Measurements from ENCODE around the gene KLHDC3.
"Not testable (repeated sequence)": the region's sequence is repeated elsewhere in the genome, so short reads cannot be mapped to it uniquely, and the experiment has no call there.

Gene KLHDC3

DNA sequence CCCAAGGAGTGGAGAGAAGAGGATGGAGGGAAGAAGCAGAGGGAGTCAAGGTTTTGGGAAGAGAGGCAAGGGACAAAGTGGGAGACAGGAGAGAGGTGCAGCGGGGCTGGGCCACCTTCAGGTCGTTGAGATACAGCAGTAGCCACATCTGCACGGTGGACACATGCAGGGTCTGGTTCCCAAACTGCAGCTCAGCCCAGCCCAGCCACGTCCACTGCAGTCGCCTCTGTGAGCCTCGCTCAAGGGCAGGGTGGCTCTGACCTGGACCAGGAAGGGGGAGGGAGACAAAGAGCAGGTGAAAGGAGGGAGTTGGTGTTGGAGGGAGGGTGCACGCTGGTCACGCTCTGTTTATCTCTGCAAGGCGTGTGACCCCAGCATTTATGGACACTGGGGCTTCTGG is 24.7 kb downstream of the KLHDC3 start:
- DNase-seq (ENCODE audit: low spot score): no peak
- in situ Hi-C loops (cut with MboI; ENCODE audit: low sequenced_read_pairs, unreplicated experiment): no loop called here
- TF ChIP-seq, protein P1, sequence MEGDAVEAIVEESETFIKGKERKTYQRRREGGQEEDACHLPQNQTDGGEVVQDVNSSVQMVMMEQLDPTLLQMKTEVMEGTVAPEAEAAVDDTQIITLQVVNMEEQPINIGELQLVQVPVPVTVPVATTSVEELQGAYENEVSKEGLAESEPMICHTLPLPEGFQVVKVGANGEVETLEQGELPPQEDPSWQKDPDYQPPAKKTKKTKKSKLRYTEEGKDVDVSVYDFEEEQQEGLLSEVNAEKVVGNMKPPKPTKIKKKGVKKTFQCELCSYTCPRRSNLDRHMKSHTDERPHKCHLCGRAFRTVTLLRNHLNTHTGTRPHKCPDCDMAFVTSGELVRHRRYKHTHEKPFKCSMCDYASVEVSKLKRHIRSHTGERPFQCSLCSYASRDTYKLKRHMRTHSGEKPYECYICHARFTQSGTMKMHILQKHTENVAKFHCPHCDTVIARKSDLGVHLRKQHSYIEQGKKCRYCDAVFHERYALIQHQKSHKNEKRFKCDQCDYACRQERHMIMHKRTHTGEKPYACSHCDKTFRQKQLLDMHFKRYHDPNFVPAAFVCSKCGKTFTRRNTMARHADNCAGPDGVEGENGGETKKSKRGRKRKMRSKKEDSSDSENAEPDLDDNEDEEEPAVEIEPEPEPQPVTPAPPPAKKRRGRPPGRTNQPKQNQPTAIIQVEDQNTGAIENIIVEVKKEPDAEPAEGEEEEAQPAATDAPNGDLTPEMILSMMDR (IDR thresholded peaks at IDR 0.05; ENCODE audit: borderline replicate concordance, control extremely low read depth, extremely low read depth, insufficient read depth, missing control alignments): no peak

DNA sequence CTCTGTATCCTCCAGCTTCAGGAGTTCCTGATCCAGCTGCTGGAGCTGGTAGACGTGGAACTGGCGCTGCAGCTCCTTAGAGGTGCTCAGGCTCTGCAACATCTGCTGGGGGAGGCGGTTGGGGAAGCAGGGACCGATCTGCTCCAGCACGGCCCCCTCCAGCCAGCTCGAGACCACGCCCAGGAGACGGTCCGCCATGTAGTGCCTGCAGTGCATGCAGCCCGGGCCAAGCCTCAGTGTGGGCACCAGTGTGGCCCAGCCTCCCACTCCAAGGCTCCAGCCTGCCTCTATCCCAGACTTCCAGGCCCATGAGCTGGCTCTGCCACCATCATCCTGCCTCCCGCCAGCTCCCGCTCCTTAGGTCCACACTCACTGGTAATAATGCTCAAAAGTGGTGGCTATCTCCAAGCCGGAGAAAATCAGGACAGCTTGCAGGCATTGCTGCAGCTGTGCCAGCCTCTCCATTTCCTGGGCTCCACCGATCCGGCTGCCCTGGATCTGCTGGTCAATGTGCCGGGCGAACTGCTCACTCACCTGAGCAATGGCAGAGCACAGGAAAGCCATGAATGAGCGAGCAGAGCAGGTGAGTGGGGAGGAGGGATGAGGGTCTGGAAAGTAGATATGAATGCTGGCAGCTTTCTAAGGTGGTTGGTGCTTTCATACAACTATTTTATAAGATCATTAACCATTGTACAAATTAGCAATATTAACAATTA is 26.7 kb downstream of the KLHDC3 start:
- in situ Hi-C loops (cut with MboI; ENCODE audit: low sequenced_read_pairs, unreplicated experiment): no loop called here
- TF ChIP-seq, protein P1 (IDR thresholded peaks at IDR 0.05; ENCODE audit: borderline replicate concordance, control extremely low read depth, extremely low read depth, insufficient read depth, missing control alignments): no peak
- DNase-seq (ENCODE audit: low spot score): no peak

DNA sequence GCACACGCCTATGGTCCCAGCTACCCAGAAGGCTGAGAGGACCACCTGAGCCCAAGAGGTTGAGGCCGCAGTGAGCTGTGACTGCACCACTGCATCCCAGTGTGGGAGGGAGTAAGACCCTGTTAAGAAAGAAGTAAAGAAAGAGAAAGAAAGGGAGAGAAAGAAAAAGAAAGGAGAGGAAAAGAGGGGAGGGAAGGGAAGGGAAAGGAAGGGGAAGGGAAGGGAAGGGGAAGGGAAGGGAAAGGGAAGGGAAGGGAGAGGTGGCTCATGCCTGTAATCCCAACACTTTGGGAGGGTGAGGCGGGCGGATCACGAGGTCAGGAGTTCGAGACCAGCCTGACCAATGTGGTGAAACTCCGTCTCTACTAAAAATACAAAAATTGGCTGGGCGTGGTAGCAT is 27.4 kb downstream of the KLHDC3 start:
- in situ Hi-C loops (cut with MboI; ENCODE audit: low sequenced_read_pairs, unreplicated experiment); DNase-seq (ENCODE audit: low spot score): not testable (repeated sequence)

DNA sequence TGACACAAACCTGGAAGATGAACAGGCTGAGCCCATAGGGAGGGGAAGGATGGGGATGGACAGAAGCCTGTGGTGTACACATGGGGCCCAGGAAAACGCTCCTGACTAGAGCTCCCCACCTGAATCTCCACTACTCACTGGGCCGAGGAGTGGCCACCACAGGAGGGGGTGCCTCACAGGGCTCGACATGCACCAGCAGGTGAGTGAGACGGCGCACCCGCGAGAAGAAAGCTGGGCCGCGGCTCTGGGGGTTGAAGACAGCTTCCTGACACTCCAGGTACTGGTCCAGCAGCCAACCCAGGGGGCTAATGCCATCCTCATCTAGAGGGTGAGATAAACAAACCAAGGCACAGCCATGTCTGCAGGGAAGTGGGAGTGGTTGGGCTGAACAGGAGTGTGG is 29.3 kb downstream of the KLHDC3 start:
- TF ChIP-seq, protein P1 (IDR thresholded peaks at IDR 0.05; ENCODE audit: borderline replicate concordance, control extremely low read depth, extremely low read depth, insufficient read depth, missing control alignments): no peak
- no peak for DNase-seq (ENCODE audit: low spot score)
- in situ Hi-C loops (cut with MboI; ENCODE audit: low sequenced_read_pairs, unreplicated experiment): no loop called here

DNA sequence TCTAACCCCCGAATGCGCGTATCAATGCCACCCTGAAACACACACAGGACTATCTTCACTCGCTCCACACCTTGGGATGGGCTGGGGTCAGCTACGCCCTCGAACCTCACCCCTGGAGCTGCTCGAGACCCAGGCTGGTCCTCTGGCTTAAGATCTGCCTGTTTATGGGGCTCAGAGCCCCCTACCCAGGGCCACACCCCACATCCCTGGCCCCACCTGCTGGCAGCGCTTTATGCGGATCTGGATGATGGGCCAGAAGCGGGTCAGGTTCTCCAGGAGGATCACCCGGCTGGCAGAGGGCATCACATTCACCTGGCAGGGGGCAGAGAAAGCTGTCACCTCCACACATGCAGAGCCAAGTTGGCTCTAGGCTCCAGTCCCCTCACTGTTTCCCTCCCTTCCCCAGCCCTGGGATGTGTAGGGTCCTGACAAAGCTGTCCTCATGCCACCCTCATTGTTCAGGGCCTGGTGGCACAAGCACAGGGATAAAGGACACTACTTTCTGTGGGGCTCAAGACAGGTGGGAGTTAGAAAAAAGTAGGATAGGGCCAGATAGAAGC is 31.4 kb downstream of the KLHDC3 start:
- TF ChIP-seq, protein P1 (IDR thresholded peaks at IDR 0.05; ENCODE audit: borderline replicate concordance, control extremely low read depth, extremely low read depth, insufficient read depth, missing control alignments): no peak
- DNase-seq (ENCODE audit: low spot score): no peak
- in situ Hi-C loops (cut with MboI; ENCODE audit: low sequenced_read_pairs, unreplicated experiment): no loop called here

DNA sequence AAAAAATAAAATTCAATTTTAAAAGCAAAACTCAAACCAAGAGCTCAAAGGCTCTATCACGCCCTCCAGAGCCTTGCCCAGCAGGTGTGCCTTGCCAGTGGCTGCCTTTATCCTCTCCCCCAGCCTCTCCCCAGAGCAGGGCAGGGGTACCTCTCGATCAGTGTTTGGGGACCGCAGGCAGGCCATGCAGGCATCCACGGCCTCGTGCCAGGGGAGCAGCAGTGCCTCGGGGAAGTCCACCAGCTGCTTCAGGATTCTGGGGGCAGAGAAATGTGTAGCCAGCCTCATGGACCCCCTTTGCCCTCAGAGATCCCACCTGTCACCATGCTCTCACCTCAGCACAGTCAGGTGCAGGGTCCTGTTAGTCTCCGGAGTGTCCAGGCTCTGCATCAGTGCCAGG is 33.9 kb downstream of the KLHDC3 start:
- DNase-seq (ENCODE audit: low spot score): no peak
- in situ Hi-C loops (cut with MboI; ENCODE audit: low sequenced_read_pairs, unreplicated experiment): no loop called here
- TF ChIP-seq, protein P1 (IDR thresholded peaks at IDR 0.05; ENCODE audit: borderline replicate concordance, control extremely low read depth, extremely low read depth, insufficient read depth, missing control alignments): no peak

DNA sequence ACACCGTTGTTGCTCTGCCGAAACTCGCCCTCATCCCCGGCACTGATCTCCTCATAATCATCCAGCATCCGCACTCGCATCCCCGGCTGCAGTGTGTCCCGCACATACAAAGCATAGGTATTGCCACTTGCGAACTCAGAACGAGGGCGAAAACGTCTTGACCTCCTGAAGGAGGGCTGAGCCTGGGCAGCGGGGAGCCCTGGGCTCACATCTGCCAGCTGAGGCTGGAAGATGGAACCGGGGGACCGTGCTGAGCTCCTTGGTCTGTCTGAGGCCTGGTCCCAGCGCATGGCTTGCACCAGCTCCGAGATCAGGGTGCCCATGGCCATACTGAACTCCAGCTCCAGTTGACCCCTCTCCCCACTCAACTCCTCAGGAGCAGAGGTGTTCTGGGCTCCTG is 36.9 kb downstream of the KLHDC3 start:
- TF ChIP-seq, protein P1 (IDR thresholded peaks at IDR 0.05; ENCODE audit: borderline replicate concordance, control extremely low read depth, extremely low read depth, insufficient read depth, missing control alignments): no peak
- DNase-seq (ENCODE audit: low spot score): no peak
- in situ Hi-C loops (cut with MboI; ENCODE audit: low sequenced_read_pairs, unreplicated experiment): no loop called here
